ENCODE results near the gene POLR2E.

- no peak for TF ChIP-seq CTCF (IDR thresholded peaks at IDR 0.05; ENCODE audit: low read depth, low read length, missing input control)
- no peak for TF ChIP-seq MAX (IDR thresholded peaks at IDR 0.05)
- TF ChIP-seq GABPA (IDR thresholded peaks at IDR 0.05 in 1 of 2, conservative IDR thresholded peaks at IDR 0.05 in 1 of 2) = no peak
- TF ChIP-seq JUND (IDR thresholded peaks at IDR 0.05) = no peak
- TF ChIP-seq SP1 (IDR thresholded peaks at IDR 0.05) = no peak
- TF ChIP-seq, protein P1, sequence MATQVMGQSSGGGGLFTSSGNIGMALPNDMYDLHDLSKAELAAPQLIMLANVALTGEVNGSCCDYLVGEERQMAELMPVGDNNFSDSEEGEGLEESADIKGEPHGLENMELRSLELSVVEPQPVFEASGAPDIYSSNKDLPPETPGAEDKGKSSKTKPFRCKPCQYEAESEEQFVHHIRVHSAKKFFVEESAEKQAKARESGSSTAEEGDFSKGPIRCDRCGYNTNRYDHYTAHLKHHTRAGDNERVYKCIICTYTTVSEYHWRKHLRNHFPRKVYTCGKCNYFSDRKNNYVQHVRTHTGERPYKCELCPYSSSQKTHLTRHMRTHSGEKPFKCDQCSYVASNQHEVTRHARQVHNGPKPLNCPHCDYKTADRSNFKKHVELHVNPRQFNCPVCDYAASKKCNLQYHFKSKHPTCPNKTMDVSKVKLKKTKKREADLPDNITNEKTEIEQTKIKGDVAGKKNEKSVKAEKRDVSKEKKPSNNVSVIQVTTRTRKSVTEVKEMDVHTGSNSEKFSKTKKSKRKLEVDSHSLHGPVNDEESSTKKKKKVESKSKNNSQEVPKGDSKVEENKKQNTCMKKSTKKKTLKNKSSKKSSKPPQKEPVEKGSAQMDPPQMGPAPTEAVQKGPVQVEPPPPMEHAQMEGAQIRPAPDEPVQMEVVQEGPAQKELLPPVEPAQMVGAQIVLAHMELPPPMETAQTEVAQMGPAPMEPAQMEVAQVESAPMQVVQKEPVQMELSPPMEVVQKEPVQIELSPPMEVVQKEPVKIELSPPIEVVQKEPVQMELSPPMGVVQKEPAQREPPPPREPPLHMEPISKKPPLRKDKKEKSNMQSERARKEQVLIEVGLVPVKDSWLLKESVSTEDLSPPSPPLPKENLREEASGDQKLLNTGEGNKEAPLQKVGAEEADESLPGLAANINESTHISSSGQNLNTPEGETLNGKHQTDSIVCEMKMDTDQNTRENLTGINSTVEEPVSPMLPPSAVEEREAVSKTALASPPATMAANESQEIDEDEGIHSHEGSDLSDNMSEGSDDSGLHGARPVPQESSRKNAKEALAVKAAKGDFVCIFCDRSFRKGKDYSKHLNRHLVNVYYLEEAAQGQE (IDR thresholded peaks at IDR 0.05) = no peak
- TF ChIP-seq EGR1 (IDR thresholded peaks at IDR 0.05; ENCODE audit: low read depth in 2 of 2) = no peak
- TF ChIP-seq, protein P2, sequence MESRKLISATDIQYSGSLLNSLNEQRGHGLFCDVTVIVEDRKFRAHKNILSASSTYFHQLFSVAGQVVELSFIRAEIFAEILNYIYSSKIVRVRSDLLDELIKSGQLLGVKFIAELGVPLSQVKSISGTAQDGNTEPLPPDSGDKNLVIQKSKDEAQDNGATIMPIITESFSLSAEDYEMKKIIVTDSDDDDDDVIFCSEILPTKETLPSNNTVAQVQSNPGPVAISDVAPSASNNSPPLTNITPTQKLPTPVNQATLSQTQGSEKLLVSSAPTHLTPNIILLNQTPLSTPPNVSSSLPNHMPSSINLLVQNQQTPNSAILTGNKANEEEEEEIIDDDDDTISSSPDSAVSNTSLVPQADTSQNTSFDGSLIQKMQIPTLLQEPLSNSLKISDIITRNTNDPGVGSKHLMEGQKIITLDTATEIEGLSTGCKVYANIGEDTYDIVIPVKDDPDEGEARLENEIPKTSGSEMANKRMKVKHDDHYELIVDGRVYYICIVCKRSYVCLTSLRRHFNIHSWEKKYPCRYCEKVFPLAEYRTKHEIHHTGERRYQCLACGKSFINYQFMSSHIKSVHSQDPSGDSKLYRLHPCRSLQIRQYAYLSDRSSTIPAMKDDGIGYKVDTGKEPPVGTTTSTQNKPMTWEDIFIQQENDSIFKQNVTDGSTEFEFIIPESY (IDR thresholded peaks at IDR 0.05) = no peak
These were observed 27.1 kb upstream of the POLR2E start for GRCh38 chr19:1122021-1122971.
